ENCODE results near the gene TEAD4.

Gene TEAD4

GRCh38 chr12:3017281-3017680 lies 58.1 kb downstream of the TEAD4 start:
- Histone ChIP-seq H3K79me2 (ENCODE audit: insufficient read depth, low read length) (no peaks in the 10 kb centered on the region), H3K9ac (ENCODE audit: low read depth, low read length) (no peak overlapping the region), H3K36me3 (ENCODE audit: insufficient read depth, low read length) (no peaks in the 10 kb centered on the region), H4K20me1 (ENCODE audit: insufficient read depth, low read length) (no peaks in the 10 kb centered on the region), H3K9me3 (ENCODE audit: insufficient read depth, low read length, severe bottlenecking) (no peaks in the 10 kb centered on the region), H3K4me3 (ENCODE audit: low read depth in 1 of 2, low read length in 2 of 2) (no peak overlapping the region), H3K27me3 (ENCODE audit: insufficient read depth, low read length, poor library complexity) (peaks cover 3% of the 10 kb centered on the region), H3K4me2 (ENCODE audit: insufficient read depth, low read length) (no peak overlapping the region), H3K27ac (ENCODE audit: low read length) (no peak overlapping the region), H3K4me1 (ENCODE audit: insufficient read depth, low read length) (no peaks in the 10 kb centered on the region), H2AFZ (ENCODE audit: low read depth, low read length) (no peak overlapping the region)
- TF ChIP-seq CTCF (IDR thresholded peaks at IDR 0.05; ENCODE audit: borderline replicate concordance, extremely low read depth, low read length, poor library complexity, severe bottlenecking), result no peak
- no peak for TF ChIP-seq EZH2 (IDR thresholded peaks at IDR 0.05; ENCODE audit: borderline replicate concordance, low read depth, low read length, severe bottlenecking)
- ATAC-seq (ENCODE audit: insufficient read depth, low read depth) (no peak), DNase-seq (no peak)

- Histone ChIP-seq H3K27me3 (ENCODE audit: insufficient read depth, low read length, poor library complexity) (peaks cover 7% of the 10 kb centered on the region), H3K4me3 (ENCODE audit: low read depth in 1 of 2, low read length in 2 of 2) (no peak overlapping the region), H3K36me3 (ENCODE audit: insufficient read depth, low read length) (no peaks in the 10 kb centered on the region), H3K9ac (ENCODE audit: low read depth, low read length) (no peak overlapping the region), H3K4me2 (ENCODE audit: insufficient read depth, low read length) (no peak overlapping the region), H3K4me1 (ENCODE audit: insufficient read depth, low read length) (no peaks in the 10 kb centered on the region), H3K79me2 (ENCODE audit: insufficient read depth, low read length) (no peaks in the 10 kb centered on the region), H2AFZ (ENCODE audit: low read depth, low read length) (no peak overlapping the region), H4K20me1 (ENCODE audit: insufficient read depth, low read length) (no peaks in the 10 kb centered on the region), H3K9me3 (ENCODE audit: insufficient read depth, low read length, severe bottlenecking) (no peaks in the 10 kb centered on the region), H3K27ac (ENCODE audit: low read length) (no peak overlapping the region)
- ATAC-seq (ENCODE audit: insufficient read depth, low read depth) (no peak), DNase-seq (no peak)
- TF ChIP-seq CTCF (IDR thresholded peaks at IDR 0.05; ENCODE audit: borderline replicate concordance, extremely low read depth, low read length, poor library complexity, severe bottlenecking), result no peak
- no peak for TF ChIP-seq EZH2 (IDR thresholded peaks at IDR 0.05; ENCODE audit: borderline replicate concordance, low read depth, low read length, severe bottlenecking)
Observed at GRCh38 chr12:3018284-3019004, 59.2 kb downstream of the TEAD4 start.

GRCh38 chr12:3019005-3019680 lies 59.9 kb downstream of the TEAD4 start:
- no peaks in the 10 kb centered on the region for H3K9me3 ChIP-seq (ENCODE audit: insufficient read depth, low read length, severe bottlenecking)

More at GRCh38 chr12:3019005-3019680, 59.9 kb downstream of the TEAD4 start:
- H3K4me1 ChIP-seq (ENCODE audit: insufficient read depth, low read length), result no peaks in the 10 kb centered on the region
- TF ChIP-seq EZH2 (IDR thresholded peaks at IDR 0.05; ENCODE audit: borderline replicate concordance, low read depth, low read length, severe bottlenecking), result no peak
- TF ChIP-seq CTCF (IDR thresholded peaks at IDR 0.05; ENCODE audit: borderline replicate concordance, extremely low read depth, low read length, poor library complexity, severe bottlenecking), result no peak
- H4K20me1 ChIP-seq (ENCODE audit: insufficient read depth, low read length), result no peaks in the 10 kb centered on the region
- H3K79me2 ChIP-seq (ENCODE audit: insufficient read depth, low read length), result no peaks in the 10 kb centered on the region
- H3K27ac ChIP-seq (ENCODE audit: low read length), result no peak overlapping the region
- DNase-seq, result no peak
- no peak overlapping the region for H3K4me2 ChIP-seq (ENCODE audit: insufficient read depth, low read length)
- H3K4me3 ChIP-seq (ENCODE audit: low read depth in 1 of 2, low read length in 2 of 2), result no peak overlapping the region
- no peak for ATAC-seq (ENCODE audit: insufficient read depth, low read depth)
- H2AFZ ChIP-seq (ENCODE audit: low read depth, low read length), result no peak overlapping the region
- peaks cover 4% of the 10 kb centered on the region for H3K27me3 ChIP-seq (ENCODE audit: insufficient read depth, low read length, poor library complexity)
- no peak overlapping the region for H3K9ac ChIP-seq (ENCODE audit: low read depth, low read length)
- no peaks in the 10 kb centered on the region for H3K36me3 ChIP-seq (ENCODE audit: insufficient read depth, low read length)
